ENCODE results near the gene TUBGCP2. TPM values are rescaled to one million over a fixed set of nuclear protein-coding genes. Genes with fewer than 3 reads are reported as not detected.
A peak's percentile ranks its signal among the peaks of the same experiment; 100 is the strongest.

The TUBGCP2 gene
- total RNA-seq, 1 donor from 2014 or later: 56.2 TPM

- Mint-ChIP-seq H3K4me3 (ENCODE audit: unreplicated experiment) (no peak overlapping the region), H3K9me3 (ENCODE audit: unreplicated experiment) (peaks cover 3% of the 10 kb centered on the region), H3K4me1 (ENCODE audit: low read depth, unreplicated experiment) (no peaks in the 10 kb centered on the region), H3K36me3 (ENCODE audit: low read depth, unreplicated experiment) (no peaks in the 10 kb centered on the region), H3K27me3 (ENCODE audit: low read depth, unreplicated experiment) (peaks cover 67% of the 10 kb centered on the region), H3K27ac (ENCODE audit: unreplicated experiment) (no peak overlapping the region)
- Histone ChIP-seq H3K27ac (ENCODE audit: low read depth, low read length) (no peak overlapping the region), H2AFZ (ENCODE audit: low read depth, low read length) (no peak overlapping the region), H3K4me3 (ENCODE audit: insufficient read depth, low read depth, low read length) (no peak overlapping the region), H3K4me1 (ENCODE audit: insufficient read depth, low read length) (no peaks in the 10 kb centered on the region), H3K79me2 (ENCODE audit: insufficient read depth, low read length) (no peaks in the 10 kb centered on the region), H3K27me3 (ENCODE audit: insufficient read depth, low read length) (peaks cover 48% of the 10 kb centered on the region), H3K9ac (ENCODE audit: low read length) (no peak overlapping the region), H3K9me3 (ENCODE audit: insufficient read depth, low read depth, low read length) (no peaks in the 10 kb centered on the region), H3K4me2 (ENCODE audit: low read length) (no peak overlapping the region), H3K36me3 (ENCODE audit: insufficient read depth, low read length) (no peaks in the 10 kb centered on the region), H4K20me1 (ENCODE audit: insufficient read depth, low read length) (no peaks in the 10 kb centered on the region)
- no peak for DNase-seq (ENCODE audit: low read depth)
- FAIRE-seq: no peak
- TF ChIP-seq EZH2 (IDR thresholded peaks at IDR 0.05; ENCODE audit: insufficient read depth, low read length) (peak; percentile 86), CTCF (IDR thresholded peaks at IDR 0.05; ENCODE audit: insufficient read depth, low read depth, low read length) (no peak)
Observed at GRCh38 chr10:133231244-133231945, 77.3 kb downstream of the TUBGCP2 start.

GRCh38 chr10:133230387-133231195 lies 78.1 kb downstream of the TUBGCP2 start:
- H3K27me3 ChIP-seq (ENCODE audit: insufficient read depth, low read length): peaks cover 43% of the 10 kb centered on the region
- no peaks in the 10 kb centered on the region for H3K4me1 ChIP-seq (ENCODE audit: insufficient read depth, low read length)
- H3K4me2 ChIP-seq (ENCODE audit: low read length): no peak overlapping the region
- no peak overlapping the region for H3K4me3 ChIP-seq (ENCODE audit: insufficient read depth, low read depth, low read length)
- TF ChIP-seq EZH2 (IDR thresholded peaks at IDR 0.05; ENCODE audit: insufficient read depth, low read length) (peak; percentile 17), CTCF (IDR thresholded peaks at IDR 0.05; ENCODE audit: insufficient read depth, low read depth, low read length) (no peak)
- Mint-ChIP-seq H3K9me3 (ENCODE audit: unreplicated experiment) (peaks cover 5% of the 10 kb centered on the region), H3K4me1 (ENCODE audit: low read depth, unreplicated experiment) (peaks cover 5% of the 10 kb centered on the region), H3K4me3 (ENCODE audit: unreplicated experiment) (no peak overlapping the region), H3K36me3 (ENCODE audit: low read depth, unreplicated experiment) (no peaks in the 10 kb centered on the region), H3K27ac (ENCODE audit: unreplicated experiment) (no peak overlapping the region), H3K27me3 (ENCODE audit: low read depth, unreplicated experiment) (peaks cover 70% of the 10 kb centered on the region)
- no peaks in the 10 kb centered on the region for H3K36me3 ChIP-seq (ENCODE audit: insufficient read depth, low read length)
- H3K27ac ChIP-seq (ENCODE audit: low read depth, low read length): no peak overlapping the region
- H3K9me3 ChIP-seq (ENCODE audit: insufficient read depth, low read depth, low read length): no peaks in the 10 kb centered on the region
- no peak overlapping the region for H2AFZ ChIP-seq (ENCODE audit: low read depth, low read length)
- DNase-seq (ENCODE audit: low read depth) (no peak), FAIRE-seq (no peak)
- no peaks in the 10 kb centered on the region for H4K20me1 ChIP-seq (ENCODE audit: insufficient read depth, low read length)
- H3K9ac ChIP-seq (ENCODE audit: low read length): no peak overlapping the region
- H3K79me2 ChIP-seq (ENCODE audit: insufficient read depth, low read length): no peaks in the 10 kb centered on the region

DNA sequence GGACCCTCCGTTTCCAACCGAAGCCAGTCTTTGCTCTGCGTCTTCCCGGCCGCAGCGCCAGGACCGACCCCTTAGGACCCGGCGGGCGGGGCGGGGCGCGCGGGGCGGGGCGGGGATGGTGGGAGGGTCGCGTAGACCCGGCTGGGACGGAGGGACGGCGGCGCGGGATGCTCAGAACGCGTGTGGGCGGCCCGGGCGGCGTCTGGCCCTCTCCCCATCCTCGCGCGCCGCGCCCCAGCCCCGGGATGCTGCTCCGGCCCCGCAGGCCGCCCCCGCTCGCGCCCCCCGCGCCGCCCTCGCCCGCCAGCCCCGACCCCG lies 78.7 kb downstream of the TUBGCP2 start, which contains the start of gene UTF1:
UTF1 (plus strand) TSS at position 174 of the 318 bp plus-strand sequence; CDS start at position 246, 72 bp downstream.
- TF ChIP-seq CTCF (IDR thresholded peaks at IDR 0.05; ENCODE audit: insufficient read depth, low read depth, low read length) (no peak), EZH2 (IDR thresholded peaks at IDR 0.05; ENCODE audit: insufficient read depth, low read length) (no peak)

More for the DNA sequence above, 78.7 kb downstream of the TUBGCP2 start, which contains the start of gene UTF1:
- no peak within 1 kb of the TSS for H3K4me2 ChIP-seq (ENCODE audit: low read length)
- H3K4me3 Mint-ChIP-seq (ENCODE audit: unreplicated experiment): peak within 1 kb of the TSS; percentile 69
- no peaks in the 10 kb centered on the region for H3K9me3 ChIP-seq (ENCODE audit: insufficient read depth, low read depth, low read length)
- no peak within 1 kb of the TSS for H3K4me3 ChIP-seq (ENCODE audit: insufficient read depth, low read depth, low read length)
- no peak within 1 kb of the TSS for H3K27ac ChIP-seq (ENCODE audit: low read depth, low read length)
- no peaks in the 10 kb centered on the region for H4K20me1 ChIP-seq (ENCODE audit: insufficient read depth, low read length)
- no peaks in the 10 kb centered on the region for H3K79me2 ChIP-seq (ENCODE audit: insufficient read depth, low read length)
- H3K9me3 Mint-ChIP-seq (ENCODE audit: unreplicated experiment): peaks cover 5% of the 10 kb centered on the region
- H3K4me1 Mint-ChIP-seq (ENCODE audit: low read depth, unreplicated experiment): peaks cover 5% of the 10 kb centered on the region
- no peak within 1 kb of the TSS for H2AFZ ChIP-seq (ENCODE audit: low read depth, low read length)
- H3K27me3 Mint-ChIP-seq (ENCODE audit: low read depth, unreplicated experiment): peaks cover 68% of the 10 kb centered on the region
- peaks cover 43% of the 10 kb centered on the region for H3K27me3 ChIP-seq (ENCODE audit: insufficient read depth, low read length)
- no peaks in the 10 kb centered on the region for H3K4me1 ChIP-seq (ENCODE audit: insufficient read depth, low read length)
- no peak within 1 kb of the TSS for H3K9ac ChIP-seq (ENCODE audit: low read length)
- FAIRE-seq (no peak), DNase-seq (ENCODE audit: low read depth) (no peak)
- H3K27ac Mint-ChIP-seq (ENCODE audit: unreplicated experiment): peak within 1 kb of the TSS; percentile 34
- no peaks in the 10 kb centered on the region for H3K36me3 ChIP-seq (ENCODE audit: insufficient read depth, low read length)
- H3K36me3 Mint-ChIP-seq (ENCODE audit: low read depth, unreplicated experiment): no peaks in the 10 kb centered on the region
